Left ventricle myocardium inferior (tissue), 1 donor: ENCODE measurements around the gene AP1G1. TPM values are rescaled to one million over a fixed set of nuclear protein-coding genes. Genes with fewer than 3 reads are reported as not detected.
"Not testable (repeated sequence)": the region's sequence is repeated elsewhere in the genome, so short reads cannot be mapped to it uniquely, and the experiment has no call there.

Experiments
- DNase-seq: peaks from one replicate; pipeline ENCODE4 v3.0.0-alpha.2; 2020
- H3K27ac ChIP-seq: fragments of 200-600 bp; replicated peaks from 2 replicates; pipeline ENCODE4 v1.8.0; 2021
- H3K27me3 ChIP-seq: fragments of 200-600 bp; 2 replicates; pipeline ENCODE4 v1.8.0; 2021; ENCODE audit warnings: low read depth
- H3K36me3 ChIP-seq: fragments of 200-600 bp; 2 replicates; pipeline ENCODE4 v1.8.0; 2021
- H3K4me1 ChIP-seq: fragments of 200-600 bp; 2 replicates; pipeline ENCODE4 v1.8.0; 2021
- H3K4me3 ChIP-seq: fragments of 200-600 bp; 2 replicates; pipeline ENCODE4 v1.8.0; 2021; ENCODE audit warnings: mild to moderate bottlenecking, moderate library complexity
- H3K9me3 ChIP-seq: fragments of 200-600 bp; replicated peaks from 2 replicates; pipeline ENCODE4 v1.8.0; 2021
- intact Hi-C: fragments of 100-400 bp; cut with micrococcal nuclease; formaldehyde crosslinking; loops from one replicate; pipeline ENCODE4 v1.11.0; 2022
- total RNA-seq: library from RNA; stranded (reverse); fragmentation: NEBNext Ultra II Directional; extraction: Animal tissue kit (Norgen Biotek cat#: 25700); gene quantifications from one replicate; pipeline ENCODE4 v1.2.1, GENCODE V29; 2021
- TF ChIP-seq, protein P1 (sequence below): fragments of 200-600 bp; IDR thresholded peaks from 2 replicates; pipeline ENCODE4 v1.8.0; 2021; ENCODE audit warnings: antibody characterized with exemption, mild to moderate bottlenecking, borderline replicate concordance
- donor health status: DM: no; HTN: yes; CAD: no; lungs with severe emphysema.

Gene AP1G1
- total RNA-seq, 1 donor from 2014 or later: 30.7 TPM

DNA sequence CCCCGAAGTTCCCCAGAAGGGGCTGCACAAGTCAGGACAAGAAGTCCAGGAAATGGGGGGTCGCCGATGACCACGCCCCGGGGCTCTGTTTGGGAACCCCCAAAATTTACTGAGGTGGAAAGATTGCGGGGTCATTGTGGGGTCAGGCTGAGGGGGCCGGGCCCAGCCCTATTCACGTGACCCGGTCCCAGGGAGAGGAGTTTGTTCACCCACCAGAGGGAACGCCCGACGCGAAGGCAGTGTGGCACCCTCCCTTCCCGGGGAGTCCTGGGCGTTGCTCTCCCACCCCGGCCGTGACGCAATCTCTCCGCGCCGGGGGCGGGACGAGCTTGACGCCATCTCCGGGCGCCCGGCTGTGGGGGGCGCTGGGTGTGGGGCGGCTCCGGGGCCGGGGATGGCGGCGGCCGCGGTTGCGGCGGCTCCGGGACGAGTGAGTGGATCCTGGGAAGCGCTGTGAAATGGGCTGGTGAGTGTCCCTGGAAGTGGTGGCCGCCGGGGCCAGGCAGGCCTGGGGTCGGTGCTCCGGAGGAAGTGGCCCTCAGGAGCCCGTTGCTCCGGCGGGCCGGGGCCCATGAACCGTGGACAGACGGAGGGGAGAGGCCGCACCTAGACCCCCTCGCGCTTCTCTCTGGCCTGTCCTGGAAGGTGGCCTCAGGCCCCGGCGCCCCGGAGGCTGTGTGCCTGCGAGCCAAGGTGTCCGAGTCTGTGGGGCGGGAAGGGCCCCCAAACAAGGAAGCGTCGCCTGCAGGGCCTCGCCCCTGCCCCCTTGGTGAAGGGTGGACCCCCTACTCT lies 37.2 kb upstream of the AP1G1 start, which contains the start of gene ATXN1L:
Gene ATXN1L (plus strand): TSS at position 338 of the 792 bp plus-strand sequence. CDS start 3,765 bp downstream, outside the sequence.
- peak within 1 kb of the TSS; percentile 93 for H3K27ac ChIP-seq
- peak; percentile 91 for DNase-seq
- no peaks in the 10 kb centered on the region for H3K9me3 ChIP-seq
- H3K27me3 ChIP-seq: no peaks in the 10 kb centered on the region
- H3K36me3 ChIP-seq: peaks cover 30% of the 10 kb centered on the region
- intact Hi-C loops: no loop called here
- H3K4me3 ChIP-seq: peak within 1 kb of the TSS; percentile 100
- peaks cover 37% of the 10 kb centered on the region for H3K4me1 ChIP-seq
- TF ChIP-seq, protein P1, sequence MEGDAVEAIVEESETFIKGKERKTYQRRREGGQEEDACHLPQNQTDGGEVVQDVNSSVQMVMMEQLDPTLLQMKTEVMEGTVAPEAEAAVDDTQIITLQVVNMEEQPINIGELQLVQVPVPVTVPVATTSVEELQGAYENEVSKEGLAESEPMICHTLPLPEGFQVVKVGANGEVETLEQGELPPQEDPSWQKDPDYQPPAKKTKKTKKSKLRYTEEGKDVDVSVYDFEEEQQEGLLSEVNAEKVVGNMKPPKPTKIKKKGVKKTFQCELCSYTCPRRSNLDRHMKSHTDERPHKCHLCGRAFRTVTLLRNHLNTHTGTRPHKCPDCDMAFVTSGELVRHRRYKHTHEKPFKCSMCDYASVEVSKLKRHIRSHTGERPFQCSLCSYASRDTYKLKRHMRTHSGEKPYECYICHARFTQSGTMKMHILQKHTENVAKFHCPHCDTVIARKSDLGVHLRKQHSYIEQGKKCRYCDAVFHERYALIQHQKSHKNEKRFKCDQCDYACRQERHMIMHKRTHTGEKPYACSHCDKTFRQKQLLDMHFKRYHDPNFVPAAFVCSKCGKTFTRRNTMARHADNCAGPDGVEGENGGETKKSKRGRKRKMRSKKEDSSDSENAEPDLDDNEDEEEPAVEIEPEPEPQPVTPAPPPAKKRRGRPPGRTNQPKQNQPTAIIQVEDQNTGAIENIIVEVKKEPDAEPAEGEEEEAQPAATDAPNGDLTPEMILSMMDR: peak; percentile 23

DNA sequence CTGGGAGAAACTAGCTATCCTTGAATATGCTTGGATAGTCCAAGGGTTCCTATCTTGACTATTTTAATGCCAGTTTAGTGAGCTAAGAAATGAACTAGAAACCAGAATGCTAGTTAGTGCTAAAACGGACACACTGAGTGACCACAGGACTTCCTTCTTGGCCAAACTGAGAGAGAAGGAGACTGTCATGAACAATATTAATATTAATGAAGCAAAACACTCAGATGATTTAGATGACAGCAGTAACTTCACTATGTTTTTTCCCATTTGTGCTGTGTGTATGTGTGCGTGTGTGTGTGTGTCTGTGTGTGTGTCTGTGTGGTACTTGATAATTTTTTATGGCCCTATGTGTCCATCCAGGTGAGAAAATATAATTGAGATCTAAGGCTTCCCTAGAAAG lies 34.9 kb upstream of the AP1G1 start:
- DNase-seq: no peak
- Histone ChIP-seq H3K4me3 (no peak overlapping the region), H3K4me1 (peaks cover 34% of the 10 kb centered on the region), H3K27me3 (no peaks in the 10 kb centered on the region), H3K36me3 (peaks cover 8% of the 10 kb centered on the region), H3K27ac (no peak overlapping the region), H3K9me3 (no peaks in the 10 kb centered on the region)
- intact Hi-C loops: no loop called here
- TF ChIP-seq, protein P1: no peak

DNA sequence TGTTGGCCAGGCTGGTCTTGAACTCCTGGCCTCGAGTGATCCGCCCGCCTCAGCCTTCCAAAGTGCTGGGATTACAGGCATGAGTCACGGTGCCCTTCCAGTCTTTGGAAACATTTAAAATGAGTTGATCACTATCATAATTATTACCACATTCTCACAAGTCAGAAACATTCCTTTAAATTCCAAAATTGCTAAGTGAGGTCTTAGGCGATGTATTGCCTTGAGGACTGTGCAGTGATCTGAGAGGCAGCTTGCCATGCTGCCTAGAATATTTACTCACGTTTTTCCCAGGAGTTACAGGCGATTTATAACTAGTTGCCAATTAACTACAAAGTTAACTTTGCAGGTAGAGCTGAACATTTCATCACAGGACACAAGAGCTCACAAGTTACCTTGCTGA lies 31.4 kb upstream of the AP1G1 start:
- H3K27me3 ChIP-seq: no peaks in the 10 kb centered on the region
- H3K4me1 ChIP-seq: no peaks in the 10 kb centered on the region
- intact Hi-C loops: no loop called here
- no peak for DNase-seq
- TF ChIP-seq, protein P1: no peak
- H3K27ac ChIP-seq: no peak overlapping the region
- no peak overlapping the region for H3K4me3 ChIP-seq
- H3K9me3 ChIP-seq: no peaks in the 10 kb centered on the region
- H3K36me3 ChIP-seq: no peaks in the 10 kb centered on the region

DNA sequence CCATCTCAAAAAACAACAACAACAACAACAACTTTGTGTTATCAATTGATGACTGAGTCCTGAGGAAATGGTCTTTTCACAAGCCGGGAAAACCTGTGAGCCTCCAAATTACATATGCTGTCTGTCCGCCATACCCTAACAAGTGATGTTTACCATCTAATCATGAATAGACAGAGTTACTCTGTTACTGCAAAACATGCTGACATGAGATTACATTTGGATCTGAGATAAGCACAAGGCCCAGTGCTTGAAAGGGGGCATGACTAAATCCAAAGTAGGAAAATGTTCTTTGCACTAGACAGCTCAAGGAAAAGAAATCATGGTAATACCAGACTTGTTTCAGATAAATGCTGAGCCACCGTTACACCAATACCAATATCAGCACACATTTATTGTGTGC lies 28.5 kb upstream of the AP1G1 start:
- Histone ChIP-seq H3K27ac (no peak overlapping the region), H3K27me3 (no peaks in the 10 kb centered on the region), H3K4me1 (no peaks in the 10 kb centered on the region), H3K36me3 (no peaks in the 10 kb centered on the region), H3K9me3 (no peaks in the 10 kb centered on the region), H3K4me3 (no peak overlapping the region)
- intact Hi-C loops: no loop called here
- DNase-seq: no peak
- TF ChIP-seq, protein P1: no peak

DNA sequence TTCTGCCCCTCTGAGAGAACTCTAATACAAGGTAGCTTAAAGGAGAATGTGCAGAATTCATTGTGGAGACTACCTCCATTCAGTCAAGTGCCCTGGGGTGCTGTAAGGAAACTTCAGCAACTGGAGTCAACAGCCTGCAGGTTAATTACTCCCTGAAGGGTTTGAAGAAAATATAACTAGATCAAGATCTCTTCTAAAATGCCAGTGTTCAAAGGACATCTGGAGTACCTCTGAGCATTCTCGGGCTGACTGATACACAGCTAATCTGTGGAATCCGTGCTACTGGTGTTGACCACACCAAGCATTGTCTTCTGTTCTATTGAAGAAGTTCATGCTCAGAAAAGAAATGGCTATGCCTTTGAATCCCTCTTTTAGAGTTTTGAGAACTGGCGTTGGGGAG lies 25.7 kb upstream of the AP1G1 start:
- intact Hi-C loops: no loop called here
- H3K36me3 ChIP-seq: no peaks in the 10 kb centered on the region
- no peaks in the 10 kb centered on the region for H3K4me1 ChIP-seq
- TF ChIP-seq, protein P1: no peak
- no peaks in the 10 kb centered on the region for H3K27me3 ChIP-seq
- no peak for DNase-seq
- H3K9me3 ChIP-seq: no peaks in the 10 kb centered on the region
- H3K4me3 ChIP-seq: no peak overlapping the region
- H3K27ac ChIP-seq: no peak overlapping the region

DNA sequence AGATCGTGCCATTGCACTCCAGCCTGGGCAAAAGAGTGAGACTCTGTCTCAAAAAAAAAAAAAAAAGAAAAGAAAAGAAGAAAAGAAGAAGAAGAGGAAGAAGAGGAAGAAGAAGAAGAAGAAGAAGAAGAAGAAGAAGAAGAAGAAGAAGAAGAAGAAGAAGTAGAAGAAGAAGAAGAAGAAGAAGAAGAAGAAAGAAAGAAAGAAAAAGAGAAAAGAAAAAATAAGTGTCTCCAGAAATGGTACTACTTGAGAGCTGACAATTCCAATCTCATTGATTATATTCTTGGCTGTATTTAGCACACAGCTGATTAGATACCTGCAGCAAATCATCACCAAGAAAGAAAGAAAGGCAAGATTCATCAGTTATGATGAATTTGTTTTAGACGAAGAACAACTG lies 23.5 kb upstream of the AP1G1 start:
- H3K4me1 ChIP-seq, H3K27ac ChIP-seq, H3K27me3 ChIP-seq, intact Hi-C loops, H3K36me3 ChIP-seq, H3K9me3 ChIP-seq, H3K4me3 ChIP-seq, DNase-seq: not testable (repeated sequence)

DNA sequence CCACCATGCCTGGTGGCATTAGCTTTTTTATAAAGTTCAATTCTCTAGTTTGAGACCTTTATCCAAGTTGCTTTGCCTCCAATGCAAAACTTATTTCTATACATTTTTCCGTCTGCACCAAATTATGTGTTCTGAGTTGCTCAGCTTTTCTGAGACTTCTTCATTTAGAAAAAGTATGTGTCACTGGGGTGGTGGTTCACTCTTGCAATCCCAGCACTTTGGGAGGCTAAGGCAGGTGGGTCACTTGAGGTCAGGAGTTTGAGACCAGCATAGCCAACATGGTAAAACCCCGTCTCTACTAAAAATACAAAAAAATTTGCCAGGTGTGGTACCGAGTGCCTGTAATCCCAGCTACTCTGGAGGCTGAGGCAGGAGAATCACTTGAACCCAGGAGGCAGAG lies 23.1 kb upstream of the AP1G1 start:
- DNase-seq, H3K27ac ChIP-seq, H3K9me3 ChIP-seq, H3K27me3 ChIP-seq, H3K36me3 ChIP-seq, H3K4me1 ChIP-seq, intact Hi-C loops, H3K4me3 ChIP-seq: not testable (repeated sequence)
